Neural cell (in vitro differentiated cells): ENCODE results near the gene PIGC. TPM values are rescaled to one million over a fixed set of nuclear protein-coding genes. Genes with fewer than 3 reads are reported as not detected.

ENCODE experiments used
- H2AFZ ChIP-seq: fragments of 200-600, 300-800 bp; sonication (generic), shearing (Covaris generic); 2 replicates; pipeline ENCODE4 v1.6.0; 2014; ENCODE audit warnings: low read depth, mild to moderate bottlenecking, antibody characterized with exemption, low read length, moderate library complexity
- H3F3A ChIP-seq: fragments of 200-600 bp; shearing (Covaris generic); 2 replicates; pipeline ENCODE4 v1.6.1; 2016; ENCODE audit warnings: mild to moderate bottlenecking, moderate library complexity, mixed read lengths, antibody characterized with exemption, low read length; ENCODE audit not compliant: insufficient read depth, poor library complexity, severe bottlenecking
- H3K27ac ChIP-seq: fragments of 200-600, 300-800 bp; sonication (generic), shearing (Covaris generic); 2 replicates; pipeline ENCODE4 v1.5.1; 2014; ENCODE audit warnings: mild to moderate bottlenecking, low read length, moderate library complexity
- H3K27me3 ChIP-seq: fragments of 300-800, 200-600 bp; sonication (generic), shearing (Covaris generic); 2 replicates; pipeline ENCODE4 v1.6.0; 2014; ENCODE audit warnings: mild to moderate bottlenecking, low read depth, low read length, moderate library complexity; ENCODE audit not compliant: insufficient read depth
- H3K36me3 ChIP-seq: fragments of 300-800, 200-600 bp; sonication (generic), shearing (Covaris generic); 2 replicates; pipeline ENCODE4 v1.5.1; 2014; ENCODE audit warnings: mild to moderate bottlenecking, antibody characterized with exemption, low read length, moderate library complexity; ENCODE audit not compliant: insufficient read depth
- H3K4me2 ChIP-seq: fragments of 300-800, 200-600 bp; sonication (generic), shearing (Covaris generic); 2 replicates; pipeline ENCODE4 v1.6.0; 2014; ENCODE audit warnings: mild to moderate bottlenecking, low read length
- H3K4me3 ChIP-seq: fragments of 300-800, 200-600 bp; sonication (generic), shearing (Covaris generic); 2 replicates; pipeline ENCODE4 v1.5.1; 2014; ENCODE audit warnings: mild to moderate bottlenecking, low read length, moderate library complexity
- H3K79me2 ChIP-seq: fragments of 200-600 bp; shearing (Covaris generic); replicated peaks from 2 replicates; pipeline ENCODE4 v1.6.0; 2014; ENCODE audit warnings: mild to moderate bottlenecking, low read length, moderate library complexity; ENCODE audit not compliant: insufficient read depth
- H3K9ac ChIP-seq: fragments of 300-800, 200-600 bp; sonication (generic), shearing (Covaris generic); 2 replicates; pipeline ENCODE4 v1.6.1; 2016; ENCODE audit warnings: mild to moderate bottlenecking, low read length, mixed read lengths
- H3K9me2 ChIP-seq: fragments of 200-600 bp; shearing (Covaris generic); 2 replicates; pipeline ENCODE4 v1.6.1; 2016; ENCODE audit warnings: mild to moderate bottlenecking, low read length, mixed read lengths; ENCODE audit not compliant: insufficient read depth
- H3K9me3 ChIP-seq: fragments of 200-600, 300-800 bp; sonication (generic), shearing (Covaris generic); 2 replicates; pipeline ENCODE4 v1.6.1; 2016; ENCODE audit warnings: mild to moderate bottlenecking, mixed run types, low read length, moderate library complexity, mixed read lengths
- H4K20me1 ChIP-seq: fragments of 200-600 bp; shearing (Covaris generic); 2 replicates; pipeline ENCODE4 v1.6.1; 2016; ENCODE audit warnings: mild to moderate bottlenecking, mixed run types; ENCODE audit not compliant: insufficient read depth
- CTCF ChIP-seq: fragments of 450-650 bp; IDR thresholded peaks from 2 replicates; pipeline ENCODE4 v1.5.1; 2014; ENCODE audit warnings: antibody characterized with exemption, mild to moderate bottlenecking, moderate library complexity; ENCODE audit not compliant: poor library complexity, severe bottlenecking
- EP300 ChIP-seq: fragments of 450-650 bp; conservative IDR thresholded peaks from 2 replicates; pipeline ENCODE4 v1.6.1; 2014; ENCODE audit warnings: antibody characterized with exemption, mild to moderate bottlenecking, moderate library complexity; ENCODE audit not compliant: poor library complexity, severe bottlenecking
- EZH2 ChIP-seq: fragments of 200-600, 300-800 bp; shearing (Covaris generic), sonication (generic); IDR thresholded peaks from 2 replicates; pipeline ENCODE4 v1.6.1; 2014; ENCODE audit warnings: antibody characterized with exemption, low read length, borderline replicate concordance, mild to moderate bottlenecking; ENCODE audit not compliant: insufficient read depth, poor library complexity, severe bottlenecking
- MXI1 ChIP-seq: fragments of 450-650 bp; conservative IDR thresholded peaks from 2 replicates; pipeline ENCODE4 v1.6.1; 2014; ENCODE audit warnings: antibody characterized with exemption, mild to moderate bottlenecking; ENCODE audit not compliant: poor library complexity, severe bottlenecking
- POLR2AphosphoS5 ChIP-seq: IDR thresholded peaks from 2 replicates; pipeline ENCODE4 v1.6.1; 2012
- RAD21 ChIP-seq: fragments of 450-650 bp; conservative IDR thresholded peaks from 2 replicates; pipeline ENCODE4 v1.6.1; 2014; ENCODE audit warnings: antibody characterized with exemption, mild to moderate bottlenecking, moderate library complexity
- REST ChIP-seq: IDR thresholded peaks from 2 replicates; pipeline ENCODE4 v1.6.1; 2012; ENCODE audit warnings: borderline replicate concordance
- SMC3 ChIP-seq: fragments of 450-650 bp; conservative IDR thresholded peaks from 2 replicates; pipeline ENCODE4 v1.6.1; 2014; ENCODE audit warnings: antibody characterized with exemption, mild to moderate bottlenecking, moderate library complexity; ENCODE audit not compliant: poor library complexity
- TAF1 ChIP-seq: IDR thresholded peaks from 2 replicates; pipeline ENCODE4 v1.6.1; 2012; ENCODE audit warnings: low read depth
- polyA plus RNA-seq: library from polyadenylated mRNA; depleted of rRNA; stranded (reverse); fragments of >200 nt; gene quantifications from 2 replicates; pipeline ENCODE4 v1.2.3, GENCODE V29; 2014

Gene PIGC
- polyA plus RNA-seq, 1 donor from 2014 or later: 69.3 TPM

- Histone ChIP-seq H3F3A (no peaks in the 10 kb centered on the region), H3K27me3 (no peaks in the 10 kb centered on the region), H4K20me1 (no peaks in the 10 kb centered on the region), H3K4me2 (no peak overlapping the region), H3K9me3 (no peaks in the 10 kb centered on the region), H3K36me3 (no peaks in the 10 kb centered on the region), H3K79me2 (no peaks in the 10 kb centered on the region), H3K27ac (no peak overlapping the region), H3K4me3 (no peak overlapping the region), H2AFZ (no peak overlapping the region), H3K9ac (no peak overlapping the region), H3K9me2 (no peaks in the 10 kb centered on the region)
- TF ChIP-seq EZH2: no peak
- no peak for TF ChIP-seq RAD21
- TF ChIP-seq SMC3: no peak
- TF ChIP-seq MXI1: no peak
- no peak for TF ChIP-seq REST
- no peak for TF ChIP-seq POLR2AphosphoS5
- no peak for TF ChIP-seq TAF1
- TF ChIP-seq EP300: no peak
- TF ChIP-seq CTCF: no peak
These were observed 49.6 kb downstream of the PIGC start for GRCh38 chr1:172394141-172394751.

GRCh38 chr1:172393354-172393753 is 50.5 kb downstream of the PIGC start:
- H4K20me1 ChIP-seq: no peaks in the 10 kb centered on the region
- H3K27ac ChIP-seq: no peak overlapping the region
- no peaks in the 10 kb centered on the region for H3F3A ChIP-seq
- no peaks in the 10 kb centered on the region for H3K9me3 ChIP-seq
- H3K9me2 ChIP-seq: no peaks in the 10 kb centered on the region
- H3K4me2 ChIP-seq: no peak overlapping the region
- no peak overlapping the region for H3K4me3 ChIP-seq
- no peaks in the 10 kb centered on the region for H3K36me3 ChIP-seq
- H3K27me3 ChIP-seq: no peaks in the 10 kb centered on the region
- no peak overlapping the region for H2AFZ ChIP-seq
- TF ChIP-seq RAD21: no peak
- H3K79me2 ChIP-seq: no peaks in the 10 kb centered on the region
- no peak overlapping the region for H3K9ac ChIP-seq

- H3K79me2 ChIP-seq: no peaks in the 10 kb centered on the region
- H3K4me2 ChIP-seq: no peak overlapping the region
- H3K4me3 ChIP-seq: no peak overlapping the region
- no peaks in the 10 kb centered on the region for H4K20me1 ChIP-seq
- H3F3A ChIP-seq: no peaks in the 10 kb centered on the region
- H3K36me3 ChIP-seq: no peaks in the 10 kb centered on the region
- TF ChIP-seq REST (no peak), EZH2 (no peak), MXI1 (no peak), SMC3 (no peak), POLR2AphosphoS5 (no peak), RAD21 (no peak), TAF1 (no peak), CTCF (no peak), EP300 (no peak)
- H3K9ac ChIP-seq: no peak overlapping the region
- no peaks in the 10 kb centered on the region for H3K27me3 ChIP-seq
- no peak overlapping the region for H2AFZ ChIP-seq
- no peak overlapping the region for H3K27ac ChIP-seq
- no peaks in the 10 kb centered on the region for H3K9me3 ChIP-seq
- H3K9me2 ChIP-seq: no peaks in the 10 kb centered on the region
These were observed 51.9 kb downstream of the PIGC start for GRCh38 chr1:172391976-172392375.
